ENCODE measurements around the gene MESP2.

DNA sequence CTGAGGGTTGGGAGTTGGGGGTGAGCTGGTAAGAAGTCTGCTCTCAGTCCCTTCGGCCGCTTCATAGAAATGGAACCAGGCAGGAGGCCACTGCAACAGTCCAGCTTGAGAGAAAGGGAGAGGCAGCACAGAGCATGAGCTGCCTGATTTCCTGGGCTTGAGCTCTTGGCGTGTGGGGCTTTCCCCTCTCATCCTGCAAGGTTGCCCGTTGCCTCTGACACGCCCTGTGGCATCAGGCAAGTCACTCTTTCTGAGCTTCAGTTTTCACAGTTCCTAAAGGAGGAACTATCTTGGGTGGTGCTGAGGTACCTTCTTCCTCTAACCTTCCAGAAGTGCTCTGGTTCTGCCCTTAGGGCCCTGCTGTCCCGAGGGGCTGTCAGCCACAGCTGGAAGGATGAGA lies 4.9 kb downstream of the MESP2 start:
- TF ChIP-seq, protein P1, sequence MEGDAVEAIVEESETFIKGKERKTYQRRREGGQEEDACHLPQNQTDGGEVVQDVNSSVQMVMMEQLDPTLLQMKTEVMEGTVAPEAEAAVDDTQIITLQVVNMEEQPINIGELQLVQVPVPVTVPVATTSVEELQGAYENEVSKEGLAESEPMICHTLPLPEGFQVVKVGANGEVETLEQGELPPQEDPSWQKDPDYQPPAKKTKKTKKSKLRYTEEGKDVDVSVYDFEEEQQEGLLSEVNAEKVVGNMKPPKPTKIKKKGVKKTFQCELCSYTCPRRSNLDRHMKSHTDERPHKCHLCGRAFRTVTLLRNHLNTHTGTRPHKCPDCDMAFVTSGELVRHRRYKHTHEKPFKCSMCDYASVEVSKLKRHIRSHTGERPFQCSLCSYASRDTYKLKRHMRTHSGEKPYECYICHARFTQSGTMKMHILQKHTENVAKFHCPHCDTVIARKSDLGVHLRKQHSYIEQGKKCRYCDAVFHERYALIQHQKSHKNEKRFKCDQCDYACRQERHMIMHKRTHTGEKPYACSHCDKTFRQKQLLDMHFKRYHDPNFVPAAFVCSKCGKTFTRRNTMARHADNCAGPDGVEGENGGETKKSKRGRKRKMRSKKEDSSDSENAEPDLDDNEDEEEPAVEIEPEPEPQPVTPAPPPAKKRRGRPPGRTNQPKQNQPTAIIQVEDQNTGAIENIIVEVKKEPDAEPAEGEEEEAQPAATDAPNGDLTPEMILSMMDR (IDR thresholded peaks at IDR 0.05; ENCODE audit: low read depth, low read length, poor library complexity, severe bottlenecking), result no peak
- TF ChIP-seq EZH2phosphoT487 (IDR thresholded peaks at IDR 0.05; ENCODE audit: borderline replicate concordance, low read length), result no peak

Measured in DOHH2 (cell line).